ENCODE measurements around the gene PARP15.

PARP15 gene

DNA sequence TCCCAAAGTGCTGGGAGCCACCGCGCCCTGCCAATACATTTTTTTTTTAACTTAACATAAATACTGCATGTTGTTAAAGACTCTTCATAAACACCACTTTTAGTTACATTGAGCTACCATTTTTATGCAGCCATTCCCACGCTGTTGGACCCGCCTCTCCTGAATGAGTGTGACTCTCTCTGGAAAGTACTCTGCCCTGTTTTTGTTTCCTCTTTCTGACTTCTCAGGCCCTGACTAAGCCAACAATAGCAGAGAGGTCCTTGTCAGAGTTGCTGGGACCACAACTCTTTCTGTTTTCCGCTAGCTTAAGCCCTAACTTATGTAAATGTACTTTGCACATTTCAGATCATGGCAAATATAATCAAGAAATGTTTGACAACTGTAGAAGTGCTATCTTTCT, 35.2 kb downstream of the PARP15 start:
- Histone ChIP-seq H3K4me3 (ENCODE audit: control insufficient read depth in 1 of 7, extremely low read depth in 1 of 7, insufficient read depth in 4 of 7, low read depth in 2 of 7, low read length in 6 of 7) (no peak overlapping the region), H3K27ac (ENCODE audit: insufficient read depth in 1 of 2, low read depth in 1 of 2, low read length in 2 of 2, poor library complexity in 1 of 2, severe bottlenecking in 2 of 2) (no peak overlapping the region), H3K4me1 (ENCODE audit: control extremely low read depth in 1 of 4, control insufficient read depth in 4 of 4, insufficient read depth in 4 of 4, low read length in 3 of 4) (peaks cover 0 to 5% (median 2%) of the 10 kb centered on the region in 4 experiments), H3K27me3 (replicated peaks in 2 of 5; ENCODE audit: control insufficient read depth in 4 of 5, insufficient read depth in 5 of 5, low read length in 4 of 5) (no peaks in the 10 kb centered on the region), H3K36me3 (ENCODE audit: control insufficient read depth in 4 of 4, insufficient read depth in 4 of 4, low read length in 3 of 4) (peaks cover 0 to 18% (median 5%) of the 10 kb centered on the region in 4 experiments), H3K9me3 (ENCODE audit: control extremely low read depth in 1 of 5, control insufficient read depth in 4 of 5, insufficient read depth in 2 of 5, low read depth in 1 of 5, low read length in 4 of 5) (no peaks in the 10 kb centered on the region)
- ChIA-PET CTCF (interaction anchor here (1.4 kb wide), 1 partner anchor 14 kb away, joined by 3 read pairs; no protein-coding TSS in a partner anchor), POLR2A (no interaction called here)
- no peak for DNase-seq
- WGBS (ENCODE audit: insufficient coverage) = 90% methylated on average over 4 of the region's 5 CpGs

DNA sequence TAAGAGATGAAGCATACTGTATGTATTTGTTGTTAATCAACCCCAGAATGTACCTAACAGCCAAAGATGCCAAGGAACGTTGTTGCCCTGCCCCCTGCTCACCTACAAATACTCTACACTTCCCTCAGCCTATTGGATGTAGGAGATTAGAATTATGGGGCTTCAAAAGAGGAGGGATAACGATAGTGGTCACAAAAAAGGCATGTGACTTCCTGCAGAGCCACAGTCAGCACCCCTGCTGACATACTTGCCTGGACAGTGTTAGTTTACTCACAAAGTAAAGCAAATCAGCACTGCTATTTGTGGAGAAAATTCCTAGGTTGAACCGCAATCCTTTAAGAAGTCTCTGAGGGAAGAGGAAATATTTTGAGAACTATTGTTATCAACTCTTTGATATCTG, 37.9 kb downstream of the PARP15 start:
- Histone ChIP-seq H3K36me3 (ENCODE audit: control insufficient read depth in 4 of 4, insufficient read depth in 4 of 4, low read length in 3 of 4) (peaks cover 0 to 28% (median 10%) of the 10 kb centered on the region in 4 experiments), H3K27ac (ENCODE audit: insufficient read depth in 1 of 2, low read depth in 1 of 2, low read length in 2 of 2, poor library complexity in 1 of 2, severe bottlenecking in 2 of 2) (no peak overlapping the region), H3K9me3 (ENCODE audit: control extremely low read depth in 1 of 5, control insufficient read depth in 4 of 5, insufficient read depth in 2 of 5, low read depth in 1 of 5, low read length in 4 of 5) (no peaks in the 10 kb centered on the region), H3K4me1 (ENCODE audit: control extremely low read depth in 1 of 4, control insufficient read depth in 4 of 4, insufficient read depth in 4 of 4, low read length in 3 of 4) (peaks cover 0 to 5% (median 2%) of the 10 kb centered on the region in 4 experiments), H3K4me3 (ENCODE audit: control insufficient read depth in 1 of 7, extremely low read depth in 1 of 7, insufficient read depth in 4 of 7, low read depth in 2 of 7, low read length in 6 of 7) (no peak overlapping the region), H3K27me3 (replicated peaks in 2 of 5; ENCODE audit: control insufficient read depth in 4 of 5, insufficient read depth in 5 of 5, low read length in 4 of 5) (no peaks in the 10 kb centered on the region)
- POLR2A ChIA-PET = no interaction called here
- CTCF ChIA-PET = no interaction called here
- no peak for DNase-seq
- WGBS (ENCODE audit: insufficient coverage) = 80% methylated on average over 1 of the region's 3 CpGs

- 100% methylated on average over 3 of the region's 3 CpGs for WGBS (ENCODE audit: insufficient coverage)
- H3K36me3 ChIP-seq (ENCODE audit: control insufficient read depth in 4 of 4, insufficient read depth in 4 of 4, low read length in 3 of 4) = peaks cover 6 to 36% (median 15%) of the 10 kb centered on the region in 4 experiments
Observed at GRCh38 chr3:122618614-122619013, 41.2 kb downstream of the PARP15 start.

DNA sequence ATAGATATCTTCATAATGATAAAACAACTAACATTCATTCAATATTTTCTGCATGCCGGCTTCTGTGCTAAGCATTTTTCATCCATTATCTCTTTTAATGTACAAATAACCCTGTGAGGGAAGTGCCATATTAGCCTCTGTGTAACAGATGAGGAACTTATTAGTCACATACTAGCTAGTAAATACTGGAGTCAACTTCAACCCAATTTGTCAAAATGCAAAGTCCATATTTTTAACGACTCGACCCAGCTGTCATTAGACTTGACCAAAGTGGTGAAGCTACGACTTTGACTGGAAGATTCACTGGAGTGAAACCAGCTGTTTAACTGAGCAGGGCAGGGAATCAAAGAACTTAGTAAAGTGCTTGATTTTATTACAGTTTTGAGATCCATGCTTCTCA, 41.6 kb downstream of the PARP15 start:
- H3K36me3 ChIP-seq (ENCODE audit: control insufficient read depth in 4 of 4, insufficient read depth in 4 of 4, low read length in 3 of 4) = peaks cover 6 to 38% (median 15%) of the 10 kb centered on the region in 4 experiments
- H3K4me1 ChIP-seq (ENCODE audit: control extremely low read depth in 1 of 4, control insufficient read depth in 4 of 4, insufficient read depth in 4 of 4, low read length in 3 of 4) = peaks cover 0 to 5% (median 2%) of the 10 kb centered on the region in 4 experiments
- WGBS (ENCODE audit: insufficient coverage) = 92% methylated on average over 3 of the region's 4 CpGs
- no peaks in the 10 kb centered on the region for H3K27me3 ChIP-seq (replicated peaks in 2 of 5; ENCODE audit: control insufficient read depth in 4 of 5, insufficient read depth in 5 of 5, low read length in 4 of 5)
- POLR2A ChIA-PET = no interaction called here
- no peak for DNase-seq
- no peaks in the 10 kb centered on the region for H3K9me3 ChIP-seq (ENCODE audit: control extremely low read depth in 1 of 5, control insufficient read depth in 4 of 5, insufficient read depth in 2 of 5, low read depth in 1 of 5, low read length in 4 of 5)
- no peak overlapping the region for H3K4me3 ChIP-seq (ENCODE audit: control insufficient read depth in 1 of 7, extremely low read depth in 1 of 7, insufficient read depth in 4 of 7, low read depth in 2 of 7, low read length in 6 of 7)
- H3K27ac ChIP-seq (ENCODE audit: insufficient read depth in 1 of 2, low read depth in 1 of 2, low read length in 2 of 2, poor library complexity in 1 of 2, severe bottlenecking in 2 of 2) = no peak overlapping the region
- CTCF ChIA-PET = no interaction called here

More at GRCh38 chr3:122618614-122619013, 41.2 kb downstream of the PARP15 start:
- H3K27me3 ChIP-seq (replicated peaks in 2 of 5; ENCODE audit: control insufficient read depth in 4 of 5, insufficient read depth in 5 of 5, low read length in 4 of 5) = no peaks in the 10 kb centered on the region
- H3K9me3 ChIP-seq (ENCODE audit: control extremely low read depth in 1 of 5, control insufficient read depth in 4 of 5, insufficient read depth in 2 of 5, low read depth in 1 of 5, low read length in 4 of 5) = no peaks in the 10 kb centered on the region
- ChIA-PET POLR2A (no interaction called here), CTCF (no interaction called here)
- H3K27ac ChIP-seq (ENCODE audit: insufficient read depth in 1 of 2, low read depth in 1 of 2, low read length in 2 of 2, poor library complexity in 1 of 2, severe bottlenecking in 2 of 2) = no peak overlapping the region
- no peak for DNase-seq
- no peak overlapping the region for H3K4me3 ChIP-seq (ENCODE audit: control insufficient read depth in 1 of 7, extremely low read depth in 1 of 7, insufficient read depth in 4 of 7, low read depth in 2 of 7, low read length in 6 of 7)
- H3K4me1 ChIP-seq (ENCODE audit: control extremely low read depth in 1 of 4, control insufficient read depth in 4 of 4, insufficient read depth in 4 of 4, low read length in 3 of 4) = peaks cover 0 to 5% (median 2%) of the 10 kb centered on the region in 4 experiments

DNA sequence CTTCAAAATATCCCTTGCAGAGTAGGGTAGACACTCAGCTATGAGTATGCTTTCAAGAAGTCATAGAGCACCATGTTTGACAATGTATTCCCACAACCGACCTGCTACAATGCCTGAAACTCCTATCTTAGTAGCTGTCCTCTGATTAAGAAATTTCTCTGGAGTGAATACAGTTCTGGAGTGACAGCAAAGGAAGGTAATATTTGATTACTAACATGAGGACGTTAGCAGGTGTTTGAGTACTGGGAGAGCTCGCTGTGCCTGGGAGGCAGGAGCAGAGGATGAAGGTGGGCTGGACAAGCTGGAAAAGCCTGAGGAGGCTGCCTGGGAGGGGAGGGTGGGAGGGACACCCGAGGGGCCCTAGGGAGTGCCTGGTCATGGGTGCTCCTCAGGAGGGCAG, 42.9 kb downstream of the PARP15 start:
- H3K36me3 ChIP-seq (ENCODE audit: control insufficient read depth in 4 of 4, insufficient read depth in 4 of 4, low read length in 3 of 4) = peaks cover 6 to 35% (median 14%) of the 10 kb centered on the region in 4 experiments
- peaks cover 0 to 5% (median under 1%) of the 10 kb centered on the region in 4 experiments for H3K4me1 ChIP-seq (ENCODE audit: control extremely low read depth in 1 of 4, control insufficient read depth in 4 of 4, insufficient read depth in 4 of 4, low read length in 3 of 4)
- H3K9me3 ChIP-seq (ENCODE audit: control extremely low read depth in 1 of 5, control insufficient read depth in 4 of 5, insufficient read depth in 2 of 5, low read depth in 1 of 5, low read length in 4 of 5) = no peaks in the 10 kb centered on the region
- no peak overlapping the region for H3K4me3 ChIP-seq (ENCODE audit: control insufficient read depth in 1 of 7, extremely low read depth in 1 of 7, insufficient read depth in 4 of 7, low read depth in 2 of 7, low read length in 6 of 7)
- ChIA-PET CTCF (interaction anchor here (1.7 kb wide), 1 partner anchor 11 kb away, joined by 5 read pairs; no protein-coding TSS in a partner anchor), POLR2A (no interaction called here)
- no peak for DNase-seq
- H3K27me3 ChIP-seq (replicated peaks in 2 of 5; ENCODE audit: control insufficient read depth in 4 of 5, insufficient read depth in 5 of 5, low read length in 4 of 5) = no peaks in the 10 kb centered on the region
- no peak overlapping the region for H3K27ac ChIP-seq (ENCODE audit: insufficient read depth in 1 of 2, low read depth in 1 of 2, low read length in 2 of 2, poor library complexity in 1 of 2, severe bottlenecking in 2 of 2)
- 95% methylated on average over 3 of the region's 4 CpGs for WGBS (ENCODE audit: insufficient coverage)

- peaks cover 0 to 5% (median 0%) of the 10 kb centered on the region in 4 experiments for H3K4me1 ChIP-seq (ENCODE audit: control extremely low read depth in 1 of 4, control insufficient read depth in 4 of 4, insufficient read depth in 4 of 4, low read length in 3 of 4)
- H3K36me3 ChIP-seq (ENCODE audit: control insufficient read depth in 4 of 4, insufficient read depth in 4 of 4, low read length in 3 of 4) = peaks cover 6 to 33% (median 12%) of the 10 kb centered on the region in 4 experiments
- no peak overlapping the region for H3K27ac ChIP-seq (ENCODE audit: insufficient read depth in 1 of 2, low read depth in 1 of 2, low read length in 2 of 2, poor library complexity in 1 of 2, severe bottlenecking in 2 of 2)
- no peaks in the 10 kb centered on the region for H3K9me3 ChIP-seq (ENCODE audit: control extremely low read depth in 1 of 5, control insufficient read depth in 4 of 5, insufficient read depth in 2 of 5, low read depth in 1 of 5, low read length in 4 of 5)
- WGBS (ENCODE audit: insufficient coverage) = 85% methylated on average over 3 of the region's 3 CpGs
- ChIA-PET CTCF (interaction anchor here (1.7 kb wide), 1 partner anchor 10 kb away, joined by 5 read pairs; no protein-coding TSS in a partner anchor), POLR2A (no interaction called here)
- no peak overlapping the region for H3K4me3 ChIP-seq (ENCODE audit: control insufficient read depth in 1 of 7, extremely low read depth in 1 of 7, insufficient read depth in 4 of 7, low read depth in 2 of 7, low read length in 6 of 7)
- no peak for DNase-seq
- no peaks in the 10 kb centered on the region for H3K27me3 ChIP-seq (replicated peaks in 2 of 5; ENCODE audit: control insufficient read depth in 4 of 5, insufficient read depth in 5 of 5, low read length in 4 of 5)
Observed at GRCh38 chr3:122621112-122621511, 43.7 kb downstream of the PARP15 start.

GRCh38 chr3:122623031-122623829, 45.8 kb downstream of the PARP15 start:
- no peak for DNase-seq
- WGBS (ENCODE audit: insufficient coverage) = 95% methylated on average over 7 of the region's 8 CpGs
- CTCF ChIA-PET = no interaction called here

More at GRCh38 chr3:122623031-122623829, 45.8 kb downstream of the PARP15 start:
- no peaks in the 10 kb centered on the region for H3K27me3 ChIP-seq (replicated peaks in 2 of 5; ENCODE audit: control insufficient read depth in 4 of 5, insufficient read depth in 5 of 5, low read length in 4 of 5)
- POLR2A ChIA-PET = no interaction called here
- peaks cover 6 to 33% (median 11%) of the 10 kb centered on the region in 4 experiments for H3K36me3 ChIP-seq (ENCODE audit: control insufficient read depth in 4 of 4, insufficient read depth in 4 of 4, low read length in 3 of 4)
- H3K9me3 ChIP-seq (ENCODE audit: control extremely low read depth in 1 of 5, control insufficient read depth in 4 of 5, insufficient read depth in 2 of 5, low read depth in 1 of 5, low read length in 4 of 5) = no peaks in the 10 kb centered on the region
- H3K4me1 ChIP-seq (ENCODE audit: control extremely low read depth in 1 of 4, control insufficient read depth in 4 of 4, insufficient read depth in 4 of 4, low read length in 3 of 4) = no peaks in the 10 kb centered on the region
- H3K27ac ChIP-seq (ENCODE audit: insufficient read depth in 1 of 2, low read depth in 1 of 2, low read length in 2 of 2, poor library complexity in 1 of 2, severe bottlenecking in 2 of 2) = no peak overlapping the region
- no peak overlapping the region for H3K4me3 ChIP-seq (ENCODE audit: control insufficient read depth in 1 of 7, extremely low read depth in 1 of 7, insufficient read depth in 4 of 7, low read depth in 2 of 7, low read length in 6 of 7)
